Large intestine (tissue), 3 donors: ENCODE data around the gene TEAD1. TPM values are rescaled to one million over a fixed set of nuclear protein-coding genes. Genes with fewer than 3 reads are reported as not detected.

Experiments
- DNase-seq, 2 donors: peaks; one replicate each; pipeline versions ENCODE4 v3.0.0 to v3.0.0-alpha.2; 2013
- H3K27ac ChIP-seq: one replicate; pipeline ENCODE4 v1.5.1; 2013; ENCODE audit warnings: low read length
- H3K27me3 ChIP-seq: 2 replicates; pipeline ENCODE4 v1.6.1; 2013; ENCODE audit warnings: low read length; ENCODE audit not compliant: control insufficient read depth, insufficient read depth
- H3K36me3 ChIP-seq: 2 replicates; pipeline ENCODE4 v1.6.1; 2013; ENCODE audit warnings: low read length; ENCODE audit not compliant: control insufficient read depth, insufficient read depth
- H3K4me1 ChIP-seq: one replicate; pipeline ENCODE4 v1.6.1; 2013; ENCODE audit warnings: low read length; ENCODE audit not compliant: control insufficient read depth, insufficient read depth
- H3K4me3 ChIP-seq: one replicate; pipeline ENCODE4 v1.5.1; 2013; ENCODE audit warnings: low read length
- H3K9me3 ChIP-seq: one replicate; pipeline ENCODE4 v1.6.1; 2013; ENCODE audit warnings: mild to moderate bottlenecking, low read depth, low read length, moderate library complexity; ENCODE audit not compliant: control insufficient read depth
- whole genome bisulfite sequencing: methylation state at CpG from one replicate; pipeline ENCODE4 v1.1.5; 2013; ENCODE audit warnings: low lambda C conversion rate; ENCODE audit not compliant: insufficient coverage; 5-methylcytosine and 5-hydroxymethylcytosine counted together
- polyA plus RNA-seq: library from polyadenylated mRNA; unstranded; fragments of 120-200 nt; gene quantifications from one replicate; pipeline ENCODE4 v1.2.1, GENCODE V29; 2013

Gene TEAD1
- polyA plus RNA-seq, 1 donor = 38.7 TPM

- no peaks in the 10 kb centered on the region for H3K36me3 ChIP-seq
- H3K27me3 ChIP-seq = no peaks in the 10 kb centered on the region
- no peaks in the 10 kb centered on the region for H3K4me1 ChIP-seq
- H3K4me3 ChIP-seq = no peak overlapping the region
- DNase-seq = no peak
- no peak overlapping the region for H3K27ac ChIP-seq
- H3K9me3 ChIP-seq = no peaks in the 10 kb centered on the region
- no CpG with 5 or more reads among the region's 3 CpGs for WGBS
Observed at GRCh38 chr11:12784445-12784844, 110.2 kb downstream of the TEAD1 start.

- Histone ChIP-seq H3K36me3 (no peaks in the 10 kb centered on the region), H3K4me3 (no peak overlapping the region), H3K4me1 (no peaks in the 10 kb centered on the region), H3K9me3 (no peaks in the 10 kb centered on the region), H3K27me3 (no peaks in the 10 kb centered on the region), H3K27ac (no peak overlapping the region)
- no peak for DNase-seq
- WGBS = no CpG with 5 or more reads among the region's 5 CpGs
Observed at GRCh38 chr11:12784987-12785386, 110.8 kb downstream of the TEAD1 start.

GRCh38 chr11:12785901-12786300, 111.7 kb downstream of the TEAD1 start:
- H3K9me3 ChIP-seq = no peaks in the 10 kb centered on the region
- H3K4me1 ChIP-seq = no peaks in the 10 kb centered on the region
- no peak overlapping the region for H3K27ac ChIP-seq
- no peaks in the 10 kb centered on the region for H3K36me3 ChIP-seq
- WGBS = 100% methylated on average over 1 of the region's 5 CpGs
- no peak for DNase-seq
- no peak overlapping the region for H3K4me3 ChIP-seq
- no peaks in the 10 kb centered on the region for H3K27me3 ChIP-seq

GRCh38 chr11:12786450-12786849, 112.2 kb downstream of the TEAD1 start:
- no peaks in the 10 kb centered on the region for H3K4me1 ChIP-seq
- DNase-seq = no peak
- no peaks in the 10 kb centered on the region for H3K36me3 ChIP-seq
- no peaks in the 10 kb centered on the region for H3K27me3 ChIP-seq
- no peak overlapping the region for H3K27ac ChIP-seq
- H3K9me3 ChIP-seq = no peaks in the 10 kb centered on the region
- no peak overlapping the region for H3K4me3 ChIP-seq
- 96% methylated on average over 3 of the region's 4 CpGs for WGBS

GRCh38 chr11:12786891-12787290, 112.7 kb downstream of the TEAD1 start:
- Histone ChIP-seq H3K4me1 (no peaks in the 10 kb centered on the region), H3K27me3 (no peaks in the 10 kb centered on the region), H3K36me3 (no peaks in the 10 kb centered on the region), H3K9me3 (no peaks in the 10 kb centered on the region), H3K4me3 (no peak overlapping the region), H3K27ac (no peak overlapping the region)
- no peak for DNase-seq
- no CpG with 5 or more reads among the region's 5 CpGs for WGBS

GRCh38 chr11:12787847-12788246, 113.6 kb downstream of the TEAD1 start:
- Histone ChIP-seq H3K4me1 (no peaks in the 10 kb centered on the region), H3K27me3 (no peaks in the 10 kb centered on the region), H3K9me3 (no peaks in the 10 kb centered on the region), H3K4me3 (no peak overlapping the region), H3K36me3 (no peaks in the 10 kb centered on the region), H3K27ac (no peak overlapping the region)
- WGBS = no CpG with 5 or more reads among the region's 9 CpGs
- no peak for DNase-seq

GRCh38 chr11:12789054-12789453, 114.8 kb downstream of the TEAD1 start:
- no peak for DNase-seq
- Histone ChIP-seq H3K9me3 (no peaks in the 10 kb centered on the region), H3K27ac (no peak overlapping the region), H3K4me1 (no peaks in the 10 kb centered on the region), H3K4me3 (no peak overlapping the region), H3K27me3 (no peaks in the 10 kb centered on the region), H3K36me3 (no peaks in the 10 kb centered on the region)
- 83% methylated on average over 1 of the region's 1 CpG for WGBS

GRCh38 chr11:12789596-12790215, 115.5 kb downstream of the TEAD1 start:
- no peak overlapping the region for H3K4me3 ChIP-seq
- peaks cover 4% of the 10 kb centered on the region for H3K36me3 ChIP-seq
- peaks cover 3% of the 10 kb centered on the region for H3K4me1 ChIP-seq
- no peak overlapping the region for H3K27ac ChIP-seq
- DNase-seq = no peak
- H3K9me3 ChIP-seq = no peaks in the 10 kb centered on the region
- no peaks in the 10 kb centered on the region for H3K27me3 ChIP-seq
- WGBS = no CpG with 5 or more reads among the region's 9 CpGs

- no peak overlapping the region for H3K4me3 ChIP-seq
- no peak for DNase-seq
- WGBS = no CpG with 5 or more reads among the region's 5 CpGs
- peaks cover 4% of the 10 kb centered on the region for H3K4me1 ChIP-seq
- no peaks in the 10 kb centered on the region for H3K9me3 ChIP-seq
- peaks cover 12% of the 10 kb centered on the region for H3K36me3 ChIP-seq
- no peak overlapping the region for H3K27ac ChIP-seq
- H3K27me3 ChIP-seq = no peaks in the 10 kb centered on the region
Observed at GRCh38 chr11:12790861-12791616, 116.8 kb downstream of the TEAD1 start.

GRCh38 chr11:12792018-12792417, 117.8 kb downstream of the TEAD1 start:
- no peak for DNase-seq
- H3K27ac ChIP-seq = no peak overlapping the region
- H3K9me3 ChIP-seq = no peaks in the 10 kb centered on the region
- peaks cover 4% of the 10 kb centered on the region for H3K4me1 ChIP-seq
- H3K4me3 ChIP-seq = no peak overlapping the region
- H3K36me3 ChIP-seq = peaks cover 12% of the 10 kb centered on the region
- no peaks in the 10 kb centered on the region for H3K27me3 ChIP-seq

- H3K27me3 ChIP-seq = no peaks in the 10 kb centered on the region
- no peak for DNase-seq
- peaks cover 4% of the 10 kb centered on the region for H3K4me1 ChIP-seq
- no CpG with 5 or more reads among the region's 2 CpGs for WGBS
- no peaks in the 10 kb centered on the region for H3K9me3 ChIP-seq
- H3K27ac ChIP-seq = no peak overlapping the region
- no peak overlapping the region for H3K4me3 ChIP-seq
- peaks cover 12% of the 10 kb centered on the region for H3K36me3 ChIP-seq
Observed at GRCh38 chr11:12792590-12792989, 118.4 kb downstream of the TEAD1 start.
